ENCODE results near the gene MPZL2. TPM values are rescaled to one million over a fixed set of nuclear protein-coding genes. Genes with fewer than 3 reads are reported as not detected.

The MPZL2 gene
- total RNA-seq, 1 donor from 2014 or later: 0.95 TPM

GRCh38 chr11:118233377-118233776 lies 30.7 kb downstream of the MPZL2 start:
- DNase-seq (ENCODE audit: low read depth): no peak
- no peak for FAIRE-seq

GRCh38 chr11:118232659-118233058 lies 31.4 kb downstream of the MPZL2 start:
- H3K4me1 ChIP-seq (ENCODE audit: insufficient read depth, low read length): no peaks in the 10 kb centered on the region
- no peak overlapping the region for H3K27ac Mint-ChIP-seq (ENCODE audit: unreplicated experiment)
- no peaks in the 10 kb centered on the region for H3K36me3 ChIP-seq (ENCODE audit: insufficient read depth, low read length)
- H3K79me2 ChIP-seq (ENCODE audit: insufficient read depth, low read length): no peaks in the 10 kb centered on the region
- no peak for FAIRE-seq
- no peaks in the 10 kb centered on the region for H4K20me1 ChIP-seq (ENCODE audit: insufficient read depth, low read length)
- H3K4me2 ChIP-seq (ENCODE audit: low read length): no peak overlapping the region
- no peaks in the 10 kb centered on the region for H3K9me3 Mint-ChIP-seq (ENCODE audit: unreplicated experiment)
- no peaks in the 10 kb centered on the region for H3K9me3 ChIP-seq (ENCODE audit: insufficient read depth, low read depth, low read length)
- H3K4me1 Mint-ChIP-seq (ENCODE audit: low read depth, unreplicated experiment): no peaks in the 10 kb centered on the region
- H3K27ac ChIP-seq (ENCODE audit: low read depth, low read length): no peak overlapping the region
- H3K4me3 Mint-ChIP-seq (ENCODE audit: unreplicated experiment): no peak overlapping the region
- H3K27me3 Mint-ChIP-seq (ENCODE audit: low read depth, unreplicated experiment): no peaks in the 10 kb centered on the region
- H3K9ac ChIP-seq (ENCODE audit: low read length): no peak overlapping the region
- no peak overlapping the region for H2AFZ ChIP-seq (ENCODE audit: low read depth, low read length)
- H3K27me3 ChIP-seq (ENCODE audit: insufficient read depth, low read length): no peaks in the 10 kb centered on the region
- H3K36me3 Mint-ChIP-seq (ENCODE audit: low read depth, unreplicated experiment): no peaks in the 10 kb centered on the region
- DNase-seq (ENCODE audit: low read depth): no peak
- H3K4me3 ChIP-seq (ENCODE audit: insufficient read depth, low read depth, low read length): no peak overlapping the region
- TF ChIP-seq CTCF (IDR thresholded peaks at IDR 0.05; ENCODE audit: insufficient read depth, low read depth, low read length) (no peak), EZH2 (IDR thresholded peaks at IDR 0.05; ENCODE audit: insufficient read depth, low read length) (no peak)

More at GRCh38 chr11:118233377-118233776, 30.7 kb downstream of the MPZL2 start:
- Mint-ChIP-seq H3K27ac (ENCODE audit: unreplicated experiment) (no peak overlapping the region), H3K9me3 (ENCODE audit: unreplicated experiment) (no peaks in the 10 kb centered on the region), H3K4me3 (ENCODE audit: unreplicated experiment) (no peak overlapping the region), H3K36me3 (ENCODE audit: low read depth, unreplicated experiment) (no peaks in the 10 kb centered on the region), H3K4me1 (ENCODE audit: low read depth, unreplicated experiment) (no peaks in the 10 kb centered on the region), H3K27me3 (ENCODE audit: low read depth, unreplicated experiment) (no peaks in the 10 kb centered on the region)
- no peak overlapping the region for H3K27ac ChIP-seq (ENCODE audit: low read depth, low read length)
- TF ChIP-seq EZH2 (IDR thresholded peaks at IDR 0.05; ENCODE audit: insufficient read depth, low read length) (no peak), CTCF (IDR thresholded peaks at IDR 0.05; ENCODE audit: insufficient read depth, low read depth, low read length) (no peak)
- no peaks in the 10 kb centered on the region for H3K79me2 ChIP-seq (ENCODE audit: insufficient read depth, low read length)
- H3K4me3 ChIP-seq (ENCODE audit: insufficient read depth, low read depth, low read length): no peak overlapping the region
- no peaks in the 10 kb centered on the region for H3K36me3 ChIP-seq (ENCODE audit: insufficient read depth, low read length)
- H3K27me3 ChIP-seq (ENCODE audit: insufficient read depth, low read length): no peaks in the 10 kb centered on the region
- no peak overlapping the region for H2AFZ ChIP-seq (ENCODE audit: low read depth, low read length)
- no peaks in the 10 kb centered on the region for H4K20me1 ChIP-seq (ENCODE audit: insufficient read depth, low read length)
- no peaks in the 10 kb centered on the region for H3K4me1 ChIP-seq (ENCODE audit: insufficient read depth, low read length)
- no peak overlapping the region for H3K9ac ChIP-seq (ENCODE audit: low read length)
- H3K9me3 ChIP-seq (ENCODE audit: insufficient read depth, low read depth, low read length): no peaks in the 10 kb centered on the region
- H3K4me2 ChIP-seq (ENCODE audit: low read length): no peak overlapping the region

- Mint-ChIP-seq H3K36me3 (ENCODE audit: low read depth, unreplicated experiment) (no peaks in the 10 kb centered on the region), H3K4me3 (ENCODE audit: unreplicated experiment) (no peak overlapping the region), H3K27me3 (ENCODE audit: low read depth, unreplicated experiment) (no peaks in the 10 kb centered on the region), H3K9me3 (ENCODE audit: unreplicated experiment) (no peaks in the 10 kb centered on the region), H3K4me1 (ENCODE audit: low read depth, unreplicated experiment) (no peaks in the 10 kb centered on the region), H3K27ac (ENCODE audit: unreplicated experiment) (no peak overlapping the region)
- H4K20me1 ChIP-seq (ENCODE audit: insufficient read depth, low read length): no peaks in the 10 kb centered on the region
- no peaks in the 10 kb centered on the region for H3K4me1 ChIP-seq (ENCODE audit: insufficient read depth, low read length)
- no peaks in the 10 kb centered on the region for H3K36me3 ChIP-seq (ENCODE audit: insufficient read depth, low read length)
- H3K9ac ChIP-seq (ENCODE audit: low read length): no peak overlapping the region
- no peak for TF ChIP-seq EZH2 (IDR thresholded peaks at IDR 0.05; ENCODE audit: insufficient read depth, low read length)
- no peak for TF ChIP-seq CTCF (IDR thresholded peaks at IDR 0.05; ENCODE audit: insufficient read depth, low read depth, low read length)
- H3K27me3 ChIP-seq (ENCODE audit: insufficient read depth, low read length): no peaks in the 10 kb centered on the region
- H3K27ac ChIP-seq (ENCODE audit: low read depth, low read length): no peak overlapping the region
- H3K4me3 ChIP-seq (ENCODE audit: insufficient read depth, low read depth, low read length): no peak overlapping the region
- H3K79me2 ChIP-seq (ENCODE audit: insufficient read depth, low read length): no peaks in the 10 kb centered on the region
- DNase-seq (ENCODE audit: low read depth): no peak
- H3K4me2 ChIP-seq (ENCODE audit: low read length): no peak overlapping the region
- H3K9me3 ChIP-seq (ENCODE audit: insufficient read depth, low read depth, low read length): no peaks in the 10 kb centered on the region
- FAIRE-seq: no peak
- no peak overlapping the region for H2AFZ ChIP-seq (ENCODE audit: low read depth, low read length)
Observed at GRCh38 chr11:118231461-118231860, 32.6 kb downstream of the MPZL2 start.
